Measurements from ENCODE around the gene PCDHA1.

The PCDHA1 gene

GRCh38 chr5:140785905-140786686, at the start of gene PCDHA1:
Gene PCDHA1 (plus strand): TSS chr5:140786140.
- TF ChIP-seq, protein P1, sequence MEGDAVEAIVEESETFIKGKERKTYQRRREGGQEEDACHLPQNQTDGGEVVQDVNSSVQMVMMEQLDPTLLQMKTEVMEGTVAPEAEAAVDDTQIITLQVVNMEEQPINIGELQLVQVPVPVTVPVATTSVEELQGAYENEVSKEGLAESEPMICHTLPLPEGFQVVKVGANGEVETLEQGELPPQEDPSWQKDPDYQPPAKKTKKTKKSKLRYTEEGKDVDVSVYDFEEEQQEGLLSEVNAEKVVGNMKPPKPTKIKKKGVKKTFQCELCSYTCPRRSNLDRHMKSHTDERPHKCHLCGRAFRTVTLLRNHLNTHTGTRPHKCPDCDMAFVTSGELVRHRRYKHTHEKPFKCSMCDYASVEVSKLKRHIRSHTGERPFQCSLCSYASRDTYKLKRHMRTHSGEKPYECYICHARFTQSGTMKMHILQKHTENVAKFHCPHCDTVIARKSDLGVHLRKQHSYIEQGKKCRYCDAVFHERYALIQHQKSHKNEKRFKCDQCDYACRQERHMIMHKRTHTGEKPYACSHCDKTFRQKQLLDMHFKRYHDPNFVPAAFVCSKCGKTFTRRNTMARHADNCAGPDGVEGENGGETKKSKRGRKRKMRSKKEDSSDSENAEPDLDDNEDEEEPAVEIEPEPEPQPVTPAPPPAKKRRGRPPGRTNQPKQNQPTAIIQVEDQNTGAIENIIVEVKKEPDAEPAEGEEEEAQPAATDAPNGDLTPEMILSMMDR (IDR thresholded peaks at IDR 0.05; ENCODE audit: control insufficient read depth, insufficient read depth, low read depth, low read length, missing control alignments) = no peak
- H3K4me3 ChIP-seq (ENCODE audit: control insufficient read depth, low read depth, low read length) = no peak within 1 kb of the TSS
- DNase-seq (ENCODE audit: low read depth) = no peak

DNA sequence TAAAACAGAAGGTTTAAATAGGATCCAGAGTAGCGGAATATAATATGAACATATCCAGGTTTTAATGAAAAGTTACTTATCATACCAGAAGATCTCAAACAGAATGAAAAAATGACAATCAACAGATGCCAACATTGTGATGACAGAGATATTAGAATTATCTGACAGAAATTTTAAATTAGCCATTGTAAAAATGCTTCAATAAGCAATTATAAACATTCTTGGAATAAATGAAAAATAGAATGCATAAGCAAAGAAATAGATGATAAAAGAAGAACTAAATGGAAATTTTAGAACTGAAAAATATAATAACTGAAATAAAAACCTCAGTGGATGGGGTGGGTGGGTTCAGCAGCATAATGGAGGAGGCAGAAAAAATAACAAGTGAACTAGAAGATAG, 48.5 kb upstream of the PCDHA1 start:
- H3K4me3 ChIP-seq (ENCODE audit: control insufficient read depth, low read depth, low read length) = no peak overlapping the region
- no peak for DNase-seq (ENCODE audit: low read depth)
- TF ChIP-seq, protein P1 (IDR thresholded peaks at IDR 0.05; ENCODE audit: control insufficient read depth, insufficient read depth, low read depth, low read length, missing control alignments) = no peak

DNA sequence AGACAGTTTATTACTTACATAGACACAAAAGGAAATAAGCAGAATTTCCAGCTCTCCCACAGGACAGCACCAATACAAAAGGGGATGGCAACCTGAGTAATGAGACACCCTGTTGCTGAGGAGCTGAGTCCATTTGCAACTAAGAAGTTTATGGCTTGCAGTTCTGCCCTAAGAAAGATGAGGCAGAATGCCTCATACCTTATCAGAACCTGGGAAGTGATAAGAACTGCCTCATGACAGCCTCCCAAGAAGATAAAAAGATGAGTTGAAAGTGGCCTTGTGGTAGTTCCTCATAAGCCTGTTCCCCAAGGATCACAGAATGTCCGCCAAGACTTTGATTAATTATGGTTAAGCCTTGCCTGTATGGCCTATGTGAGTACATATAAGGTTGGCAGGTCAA, 44.0 kb upstream of the PCDHA1 start:
- DNase-seq (ENCODE audit: low read depth) = no peak
- H3K4me3 ChIP-seq (ENCODE audit: control insufficient read depth, low read depth, low read length) = no peak overlapping the region
- TF ChIP-seq, protein P1 (IDR thresholded peaks at IDR 0.05; ENCODE audit: control insufficient read depth, insufficient read depth, low read depth, low read length, missing control alignments) = no peak

DNA sequence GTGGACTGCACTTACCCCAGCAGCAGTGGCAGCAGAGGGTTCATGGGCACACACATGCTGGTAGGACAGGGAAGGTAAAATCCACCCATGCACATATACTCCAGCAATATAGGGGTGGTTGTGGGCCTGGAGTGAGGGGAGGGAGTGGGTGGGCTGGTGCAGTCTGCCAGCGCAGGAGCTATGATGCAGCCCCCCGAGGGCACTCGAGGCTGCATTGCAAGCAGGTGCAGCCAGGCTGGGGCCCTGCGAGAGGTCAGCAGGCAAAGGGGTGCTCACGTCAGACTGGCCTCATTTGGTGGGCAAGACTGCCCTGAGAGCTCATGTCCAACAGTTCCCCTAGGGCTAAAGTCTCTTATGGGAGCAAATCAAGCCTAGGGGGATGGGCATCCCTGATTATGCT, 32.4 kb upstream of the PCDHA1 start:
- TF ChIP-seq, protein P1 (IDR thresholded peaks at IDR 0.05; ENCODE audit: control insufficient read depth, insufficient read depth, low read depth, low read length, missing control alignments) = no peak

DNA sequence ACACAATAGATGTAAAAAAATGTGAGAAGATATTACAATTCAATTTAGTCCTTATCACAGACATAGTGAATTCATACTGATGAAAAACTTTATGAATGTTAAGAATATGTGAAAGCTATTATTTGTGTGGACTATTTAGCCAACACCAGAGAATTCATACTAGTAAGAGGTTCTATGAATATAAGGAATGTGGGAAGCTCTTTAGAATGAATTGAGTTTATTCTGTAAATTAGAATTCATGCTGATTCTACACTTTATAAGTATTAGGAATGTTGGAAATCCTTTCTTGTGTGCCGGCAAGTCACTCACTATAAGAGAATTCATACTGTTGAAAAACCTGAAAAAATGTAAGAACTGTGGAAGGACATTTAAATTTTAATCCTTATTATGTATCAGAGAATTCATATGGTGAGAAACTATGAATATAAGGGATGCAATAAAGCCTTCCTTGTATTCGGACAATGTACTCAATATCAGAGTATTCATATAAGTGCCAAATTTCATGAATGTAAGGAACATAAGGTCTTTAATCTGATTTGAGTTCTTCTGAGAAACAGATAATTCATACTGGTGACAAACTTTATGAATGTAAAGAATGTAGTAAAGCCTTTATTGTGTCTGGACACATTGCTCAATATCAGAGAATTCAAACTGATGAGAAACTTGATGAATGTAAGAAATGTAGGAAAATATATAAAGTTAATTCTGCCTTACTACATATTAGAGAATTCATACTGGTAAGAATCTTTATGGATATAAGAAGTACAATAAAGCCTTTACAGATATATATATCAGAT, 21.6 kb upstream of the PCDHA1 start:
- TF ChIP-seq, protein P1 (IDR thresholded peaks at IDR 0.05; ENCODE audit: control insufficient read depth, insufficient read depth, low read depth, low read length, missing control alignments) = no peak
- no peak for DNase-seq (ENCODE audit: low read depth)
- no peak overlapping the region for H3K4me3 ChIP-seq (ENCODE audit: control insufficient read depth, low read depth, low read length)

More for the DNA sequence above, 32.4 kb upstream of the PCDHA1 start:
- no peak for DNase-seq (ENCODE audit: low read depth)
- H3K4me3 ChIP-seq (ENCODE audit: control insufficient read depth, low read depth, low read length) = no peak overlapping the region

DNA sequence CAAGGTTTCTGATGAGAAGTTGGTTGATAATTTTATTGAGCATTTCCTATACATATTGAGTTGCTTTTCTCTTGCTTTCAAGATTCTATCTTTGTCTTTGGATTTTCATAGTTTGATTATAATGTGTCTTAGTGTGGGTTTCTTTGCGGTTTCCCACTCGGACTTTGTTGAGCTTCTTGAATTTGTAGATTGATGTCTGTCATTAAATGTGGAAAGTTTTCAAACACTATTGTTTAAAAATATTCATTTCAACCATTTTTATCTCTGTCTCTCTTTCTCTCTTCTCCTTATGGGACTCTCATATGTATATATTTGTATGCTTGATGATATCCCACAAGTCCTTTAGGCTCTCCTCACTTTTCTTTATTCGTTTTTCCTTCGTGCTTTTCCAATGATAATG, 18.5 kb upstream of the PCDHA1 start:
- no peak for DNase-seq (ENCODE audit: low read depth)
- no peak overlapping the region for H3K4me3 ChIP-seq (ENCODE audit: control insufficient read depth, low read depth, low read length)
- TF ChIP-seq, protein P1 (IDR thresholded peaks at IDR 0.05; ENCODE audit: control insufficient read depth, insufficient read depth, low read depth, low read length, missing control alignments) = no peak

Data from AG09309 (cell line).